ENCODE measurements around the gene CHST8. TPM values are rescaled to one million over a fixed set of nuclear protein-coding genes. Genes with fewer than 3 reads are reported as not detected.
"Not testable (repeated sequence)": the region's sequence is repeated elsewhere in the genome, so short reads cannot be mapped to it uniquely, and the experiment has no call there.

Gene CHST8
- 1 to 10 TPM in 1 of 3 donors, under 1 TPM in 2; 0.56 to 1.2 (median 0.91) TPM for polyA plus RNA-seq

- no peak within 1 kb of the TSS for H3K27ac ChIP-seq (ENCODE audit: low read depth, low read length)
- WGBS, 3 donors: 0 to 1% (median 1%) methylated on average over 57 to 95 of the region's 96 CpGs
Measured at GRCh38 chr19:33621811-33622504, at the start of gene CHST8. CHST8 (plus strand) TSS chr19:33621953; CDS start chr19:33689262, 67,309 bp downstream.

- WGBS, 3 donors: 45 to 69% (median 69%) methylated on average over 2 of the region's 2 CpGs
- H3K27ac ChIP-seq (ENCODE audit: low read depth, low read length): no peak overlapping the region
Measured at GRCh38 chr19:33572929-33573328, 48.8 kb upstream of the CHST8 start.

- no peak overlapping the region for H3K27ac ChIP-seq (ENCODE audit: low read depth, low read length)
- WGBS, 3 donors: 74 to 83% (median 82%) methylated on average over 1 of the region's 1 CpG
Measured at GRCh38 chr19:33574824-33575223, 46.9 kb upstream of the CHST8 start.

GRCh38 chr19:33578697-33579096 is 43.1 kb upstream of the CHST8 start:
- no peak overlapping the region for H3K27ac ChIP-seq (ENCODE audit: low read depth, low read length)
- 61 to 74% (median 66%) methylated on average over 3 of the region's 3 CpGs for WGBS, 3 donors

GRCh38 chr19:33580026-33580644 is 41.6 kb upstream of the CHST8 start:
- WGBS, 3 donors: 26 to 62% (median 48%) methylated on average over 9 to 10 of the region's 10 CpGs
- H3K27ac ChIP-seq (ENCODE audit: low read depth, low read length): no peak overlapping the region

GRCh38 chr19:33580645-33581037 is 41.1 kb upstream of the CHST8 start:
- 37 to 58% (median 53%) methylated on average over 8 of the region's 8 CpGs for whole genome bisulfite sequencing, 3 donors
- H3K27ac ChIP-seq (ENCODE audit: low read depth, low read length): no peak overlapping the region

- 50 to 55% (median 52%) methylated on average over 4 of the region's 4 CpGs for WGBS, 3 donors
- H3K27ac ChIP-seq (ENCODE audit: low read depth, low read length): no peak overlapping the region
Measured at GRCh38 chr19:33582914-33583313, 38.8 kb upstream of the CHST8 start.

- 61 to 74% (median 73%) methylated on average over 2 of the region's 2 CpGs for WGBS, 3 donors
- H3K27ac ChIP-seq (ENCODE audit: low read depth, low read length): no peak overlapping the region
Measured at GRCh38 chr19:33587150-33587549, 34.6 kb upstream of the CHST8 start.

- H3K27ac ChIP-seq (ENCODE audit: low read depth, low read length): no peak overlapping the region
- WGBS, 3 donors: 52 to 70% (median 65%) methylated on average over 1 of the region's 1 CpG
Measured at GRCh38 chr19:33590224-33590623, 31.5 kb upstream of the CHST8 start.

GRCh38 chr19:33595783-33596182 is 26.0 kb upstream of the CHST8 start:
- WGBS, 3 donors: 6 to 23% (median 7%) methylated on average over 1 of the region's 1 CpG
- no peak overlapping the region for H3K27ac ChIP-seq (ENCODE audit: low read depth, low read length)

GRCh38 chr19:33601583-33601982 is 20.2 kb upstream of the CHST8 start:
- no peak overlapping the region for H3K27ac ChIP-seq (ENCODE audit: low read depth, low read length)
- WGBS, 3 donors: 86 to 95% (median 91%) methylated on average over 2 of the region's 2 CpGs

GRCh38 chr19:33602576-33603204 is 19.1 kb upstream of the CHST8 start:
- 76 to 82% (median 79%) methylated on average over 16 of the region's 16 CpGs for WGBS, 3 donors
- no peak overlapping the region for H3K27ac ChIP-seq (ENCODE audit: low read depth, low read length)

GRCh38 chr19:33603377-33603776 is 18.4 kb upstream of the CHST8 start:
- WGBS, 3 donors: 54 to 76% (median 69%) methylated on average over 6 of the region's 6 CpGs
- no peak overlapping the region for H3K27ac ChIP-seq (ENCODE audit: low read depth, low read length)

- no peak overlapping the region for H3K27ac ChIP-seq (ENCODE audit: low read depth, low read length)
- 55 to 85% (median 68%) methylated on average over 5 of the region's 5 CpGs for WGBS, 3 donors
Measured at GRCh38 chr19:33604651-33605050, 17.1 kb upstream of the CHST8 start.

- WGBS, 3 donors: 48 to 68% (median 59%) methylated on average over 5 of the region's 5 CpGs
- H3K27ac ChIP-seq (ENCODE audit: low read depth, low read length): not testable (repeated sequence)
Measured at GRCh38 chr19:33605803-33606295, 15.9 kb upstream of the CHST8 start.

GRCh38 chr19:33606556-33606955 is 15.2 kb upstream of the CHST8 start:
- 34 to 55% (median 50%) methylated on average over 4 of the region's 4 CpGs for WGBS, 3 donors
- no peak overlapping the region for H3K27ac ChIP-seq (ENCODE audit: low read depth, low read length)

GRCh38 chr19:33609353-33609752 is 12.4 kb upstream of the CHST8 start:
- no peak overlapping the region for H3K27ac ChIP-seq (ENCODE audit: low read depth, low read length)
- WGBS, 3 donors: 50 to 76% (median 70%) methylated on average over 1 of the region's 1 CpG

- H3K27ac ChIP-seq (ENCODE audit: low read depth, low read length): no peak overlapping the region
- 52 to 80% (median 53%) methylated on average over 1 of the region's 1 CpG for WGBS, 3 donors
Measured at GRCh38 chr19:33610588-33610987, 11.2 kb upstream of the CHST8 start.

GRCh38 chr19:33612928-33613619 is 8.7 kb upstream of the CHST8 start:
- WGBS, 3 donors: 57 to 62% (median 62%) methylated on average over 11 of the region's 11 CpGs
- no peak overlapping the region for H3K27ac ChIP-seq (ENCODE audit: low read depth, low read length)

Data from adipose tissue (tissue), 3 donors.